Measurements from ENCODE around the gene TAS2R41. TPM values are rescaled to one million over a fixed set of nuclear protein-coding genes. Genes with fewer than 3 reads are reported as not detected.

Gene TAS2R41
- total and polyA plus RNA-seq, 5 donors from 2014 or later = 0.59 TPM; not detected in 4

- DNase-seq (peak in 1 of 3 donors; percentile 50), ATAC-seq (ENCODE audit: low read depth in 2 of 2) (peak in 1 of 2 donors; percentile 34)
- no peaks in the 10 kb centered on the region for H3K9me3 Mint-ChIP-seq
- peaks cover 28% of the 10 kb centered on the region for H3K27me3 Mint-ChIP-seq
- H3K4me3 ChIP-seq (ENCODE audit: low read depth, low read length) = no peak overlapping the region
- no peak overlapping the region for H3K4me3 Mint-ChIP-seq
- no peak overlapping the region for H3K27ac ChIP-seq (ENCODE audit: insufficient read depth, low read length, poor library complexity, severe bottlenecking)
- H3K27me3 ChIP-seq (ENCODE audit: control insufficient read depth, insufficient read depth, low read length) = no peaks in the 10 kb centered on the region
- no peaks in the 10 kb centered on the region for H3K4me1 ChIP-seq (ENCODE audit: control insufficient read depth, insufficient read depth, low read length, poor library complexity, severe bottlenecking)
- no peak overlapping the region for H3K27ac Mint-ChIP-seq
- H3K9me3 ChIP-seq (ENCODE audit: control insufficient read depth in 2 of 2, low read length in 2 of 2) = no peaks in the 10 kb centered on the region
- H3K4me1 Mint-ChIP-seq = peaks cover 4 to 26% (median 13%) of the 10 kb centered on the region in 4 donors
- peaks cover 15% of the 10 kb centered on the region for H3K36me3 Mint-ChIP-seq
- no peaks in the 10 kb centered on the region for H3K36me3 ChIP-seq (ENCODE audit: control insufficient read depth, insufficient read depth, low read length)
Observed at GRCh38 chr7:143437578-143437977, 40.1 kb upstream of the TAS2R41 start.

DNA sequence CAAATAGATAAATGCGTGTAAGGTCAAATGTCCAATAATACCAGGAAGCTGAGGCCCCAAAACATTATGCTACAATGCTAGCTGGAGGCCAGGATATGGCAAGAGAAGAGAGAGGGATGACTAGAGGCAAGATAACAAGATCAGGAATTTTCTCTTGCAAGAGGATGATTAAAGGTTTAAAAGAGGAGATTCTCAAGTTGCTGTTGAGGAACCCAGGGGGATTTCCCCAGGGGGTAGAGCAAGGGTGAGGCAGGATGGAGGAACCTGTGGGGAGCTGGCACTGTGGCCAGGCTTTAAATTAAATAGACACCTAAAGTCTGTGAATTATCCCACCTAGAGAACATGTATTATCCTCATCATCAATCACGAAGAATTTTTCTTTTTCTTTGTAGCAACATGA is 37.8 kb upstream of the TAS2R41 start:
- Mint-ChIP-seq H3K4me1 (peaks cover 4 to 26% (median 13%) of the 10 kb centered on the region in 4 donors), H3K27me3 (peaks cover 11% of the 10 kb centered on the region), H3K9me3 (no peaks in the 10 kb centered on the region), H3K4me3 (no peak overlapping the region), H3K27ac (no peak overlapping the region), H3K36me3 (peaks cover 15% of the 10 kb centered on the region)
- ATAC-seq (ENCODE audit: low read depth in 2 of 2) = no peak
- Histone ChIP-seq H3K27me3 (ENCODE audit: control insufficient read depth, insufficient read depth, low read length) (no peaks in the 10 kb centered on the region), H3K4me1 (ENCODE audit: control insufficient read depth, insufficient read depth, low read length, poor library complexity, severe bottlenecking) (no peaks in the 10 kb centered on the region), H3K36me3 (ENCODE audit: control insufficient read depth, insufficient read depth, low read length) (no peaks in the 10 kb centered on the region), H3K27ac (ENCODE audit: insufficient read depth, low read length, poor library complexity, severe bottlenecking) (no peak overlapping the region), H3K9me3 (ENCODE audit: control insufficient read depth in 2 of 2, low read length in 2 of 2) (no peaks in the 10 kb centered on the region), H3K4me3 (ENCODE audit: low read depth, low read length) (no peak overlapping the region)
- no peak for DNase-seq

DNA sequence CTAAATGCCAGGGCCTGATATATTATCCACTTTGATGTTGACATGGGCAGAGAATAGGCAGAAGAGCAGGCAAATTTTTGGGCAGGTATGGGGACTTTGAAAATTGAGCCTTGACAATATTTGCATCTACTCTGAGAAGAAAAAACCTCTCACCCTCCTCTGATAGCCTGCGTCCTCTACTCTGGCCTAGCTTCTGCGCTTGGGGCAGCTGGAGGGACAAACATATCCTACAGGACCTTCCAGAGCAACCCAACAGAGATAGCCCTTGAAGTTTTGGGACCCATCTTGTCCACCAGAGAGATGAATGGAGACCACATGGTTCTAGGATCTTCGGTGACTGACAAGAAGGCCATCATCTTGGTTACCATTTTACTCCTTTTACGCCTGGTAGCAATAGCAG is 34.5 kb upstream of the TAS2R41 start, which contains the start of gene TAS2R60:
Gene TAS2R60, plus strand, starts transcription at position 301 of the 400 bp plus-strand sequence. Its CDS starts 0 bp downstream, at position 301.
- H3K4me1 ChIP-seq (ENCODE audit: control insufficient read depth, insufficient read depth, low read length, poor library complexity, severe bottlenecking) = no peaks in the 10 kb centered on the region
- H3K36me3 ChIP-seq (ENCODE audit: control insufficient read depth, insufficient read depth, low read length) = no peaks in the 10 kb centered on the region
- H3K27me3 ChIP-seq (ENCODE audit: control insufficient read depth, insufficient read depth, low read length) = no peaks in the 10 kb centered on the region
- no peaks in the 10 kb centered on the region for H3K9me3 Mint-ChIP-seq
- no peak within 1 kb of the TSS for H3K4me3 ChIP-seq (ENCODE audit: low read depth, low read length)
- no peak within 1 kb of the TSS for H3K27ac ChIP-seq (ENCODE audit: insufficient read depth, low read length, poor library complexity, severe bottlenecking)
- no peak within 1 kb of the TSS for H3K4me3 Mint-ChIP-seq
- ATAC-seq (ENCODE audit: low read depth in 2 of 2) (no peak), DNase-seq (no peak)
- peaks cover 0 to 8% (median 3%) of the 10 kb centered on the region in 4 donors for H3K4me1 Mint-ChIP-seq
- H3K27me3 Mint-ChIP-seq = peaks cover 7% of the 10 kb centered on the region
- H3K36me3 Mint-ChIP-seq = peaks cover 12% of the 10 kb centered on the region
- H3K9me3 ChIP-seq (ENCODE audit: control insufficient read depth in 2 of 2, low read length in 2 of 2) = no peaks in the 10 kb centered on the region
- no peak within 1 kb of the TSS for H3K27ac Mint-ChIP-seq

GRCh38 chr7:143444063-143444782 is 33.5 kb upstream of the TAS2R41 start:
- H3K4me3 ChIP-seq (ENCODE audit: low read depth, low read length) = no peak overlapping the region
- DNase-seq (no peak), ATAC-seq (ENCODE audit: low read depth in 2 of 2) (no peak)
- H3K27ac ChIP-seq (ENCODE audit: insufficient read depth, low read length, poor library complexity, severe bottlenecking) = no peak overlapping the region
- no peaks in the 10 kb centered on the region for H3K9me3 ChIP-seq (ENCODE audit: control insufficient read depth in 2 of 2, low read length in 2 of 2)
- Mint-ChIP-seq H3K4me1 (peaks cover 0 to 4% (median 2%) of the 10 kb centered on the region in 4 donors), H3K27me3 (peaks cover 7% of the 10 kb centered on the region), H3K4me3 (no peak overlapping the region), H3K27ac (no peak overlapping the region), H3K9me3 (no peaks in the 10 kb centered on the region), H3K36me3 (peaks cover 8% of the 10 kb centered on the region)
- no peaks in the 10 kb centered on the region for H3K27me3 ChIP-seq (ENCODE audit: control insufficient read depth, insufficient read depth, low read length)
- H3K4me1 ChIP-seq (ENCODE audit: control insufficient read depth, insufficient read depth, low read length, poor library complexity, severe bottlenecking) = no peaks in the 10 kb centered on the region
- H3K36me3 ChIP-seq (ENCODE audit: control insufficient read depth, insufficient read depth, low read length) = no peaks in the 10 kb centered on the region

- no peak overlapping the region for H3K27ac Mint-ChIP-seq
- no peaks in the 10 kb centered on the region for H3K4me1 ChIP-seq (ENCODE audit: control insufficient read depth, insufficient read depth, low read length, poor library complexity, severe bottlenecking)
- H3K27me3 ChIP-seq (ENCODE audit: control insufficient read depth, insufficient read depth, low read length) = no peaks in the 10 kb centered on the region
- no peaks in the 10 kb centered on the region for H3K9me3 Mint-ChIP-seq
- H3K36me3 Mint-ChIP-seq = peaks cover 6% of the 10 kb centered on the region
- peaks cover 0 to 1% (median under 1%) of the 10 kb centered on the region in 4 donors for H3K4me1 Mint-ChIP-seq
- H3K27me3 Mint-ChIP-seq = peaks cover 4% of the 10 kb centered on the region
- H3K4me3 Mint-ChIP-seq = no peak overlapping the region
- ATAC-seq (ENCODE audit: low read depth in 2 of 2) = no peak
- H3K9me3 ChIP-seq (ENCODE audit: control insufficient read depth in 2 of 2, low read length in 2 of 2) = no peaks in the 10 kb centered on the region
- H3K27ac ChIP-seq (ENCODE audit: insufficient read depth, low read length, poor library complexity, severe bottlenecking) = no peak overlapping the region
- no peak for DNase-seq
- H3K4me3 ChIP-seq (ENCODE audit: low read depth, low read length) = no peak overlapping the region
- no peaks in the 10 kb centered on the region for H3K36me3 ChIP-seq (ENCODE audit: control insufficient read depth, insufficient read depth, low read length)
Observed at GRCh38 chr7:143444785-143445184, 32.9 kb upstream of the TAS2R41 start.

GRCh38 chr7:143447466-143447865 is 30.2 kb upstream of the TAS2R41 start:
- Mint-ChIP-seq H3K27me3 (no peaks in the 10 kb centered on the region), H3K4me1 (peaks cover 0 to under 1% (median 0%) of the 10 kb centered on the region in 4 donors), H3K4me3 (no peak overlapping the region), H3K27ac (no peak overlapping the region), H3K36me3 (peaks cover 4% of the 10 kb centered on the region), H3K9me3 (no peaks in the 10 kb centered on the region)
- Histone ChIP-seq H3K27ac (ENCODE audit: insufficient read depth, low read length, poor library complexity, severe bottlenecking) (no peak overlapping the region), H3K4me3 (ENCODE audit: low read depth, low read length) (no peak overlapping the region), H3K36me3 (ENCODE audit: control insufficient read depth, insufficient read depth, low read length) (no peaks in the 10 kb centered on the region), H3K27me3 (ENCODE audit: control insufficient read depth, insufficient read depth, low read length) (peaks cover 8% of the 10 kb centered on the region), H3K9me3 (ENCODE audit: control insufficient read depth in 2 of 2, low read length in 2 of 2) (no peaks in the 10 kb centered on the region), H3K4me1 (ENCODE audit: control insufficient read depth, insufficient read depth, low read length, poor library complexity, severe bottlenecking) (no peaks in the 10 kb centered on the region)
- DNase-seq (no peak), ATAC-seq (ENCODE audit: low read depth in 2 of 2) (no peak)

DNA sequence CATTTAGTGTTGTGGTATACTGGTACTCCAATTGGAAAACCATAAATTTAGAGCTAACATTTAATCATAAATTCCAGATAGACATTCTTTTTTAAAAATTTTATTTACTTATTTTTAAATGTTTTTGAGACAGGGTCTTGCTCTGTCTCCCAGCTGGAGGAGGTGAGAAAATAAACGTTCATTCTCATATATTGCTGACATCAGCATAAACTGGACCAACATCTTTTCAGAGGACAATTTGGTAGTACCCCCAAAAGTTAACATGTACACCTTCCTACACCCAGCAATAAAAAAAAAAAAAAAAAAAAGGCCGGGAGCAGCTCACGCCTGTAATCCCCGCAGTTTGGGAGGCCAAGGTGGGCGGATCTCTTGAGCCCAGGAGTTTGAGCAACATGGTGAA is 29.2 kb upstream of the TAS2R41 start:
- H3K4me3 ChIP-seq (ENCODE audit: low read depth, low read length) = no peak overlapping the region
- no peaks in the 10 kb centered on the region for H3K9me3 Mint-ChIP-seq
- no peaks in the 10 kb centered on the region for H3K36me3 ChIP-seq (ENCODE audit: control insufficient read depth, insufficient read depth, low read length)
- peaks cover 3% of the 10 kb centered on the region for H3K27me3 Mint-ChIP-seq
- no peak overlapping the region for H3K27ac Mint-ChIP-seq
- no peak overlapping the region for H3K4me3 Mint-ChIP-seq
- H3K27me3 ChIP-seq (ENCODE audit: control insufficient read depth, insufficient read depth, low read length) = peaks cover 8% of the 10 kb centered on the region
- H3K36me3 Mint-ChIP-seq = peaks cover 4% of the 10 kb centered on the region
- no peak overlapping the region for H3K27ac ChIP-seq (ENCODE audit: insufficient read depth, low read length, poor library complexity, severe bottlenecking)
- DNase-seq (no peak), ATAC-seq (ENCODE audit: low read depth in 2 of 2) (no peak)
- H3K4me1 Mint-ChIP-seq = peaks cover 0 to 3% (median 1%) of the 10 kb centered on the region in 4 donors
- H3K4me1 ChIP-seq (ENCODE audit: control insufficient read depth, insufficient read depth, low read length, poor library complexity, severe bottlenecking) = no peaks in the 10 kb centered on the region
- no peaks in the 10 kb centered on the region for H3K9me3 ChIP-seq (ENCODE audit: control insufficient read depth in 2 of 2, low read length in 2 of 2)

- Histone ChIP-seq H3K4me1 (ENCODE audit: control insufficient read depth, insufficient read depth, low read length, poor library complexity, severe bottlenecking) (no peaks in the 10 kb centered on the region), H3K9me3 (ENCODE audit: control insufficient read depth in 2 of 2, low read length in 2 of 2) (no peaks in the 10 kb centered on the region), H3K27ac (ENCODE audit: insufficient read depth, low read length, poor library complexity, severe bottlenecking) (no peak overlapping the region), H3K36me3 (ENCODE audit: control insufficient read depth, insufficient read depth, low read length) (no peaks in the 10 kb centered on the region), H3K4me3 (ENCODE audit: low read depth, low read length) (no peak overlapping the region), H3K27me3 (ENCODE audit: control insufficient read depth, insufficient read depth, low read length) (peaks cover 8% of the 10 kb centered on the region)
- Mint-ChIP-seq H3K9me3 (no peaks in the 10 kb centered on the region), H3K27me3 (peaks cover 10% of the 10 kb centered on the region), H3K4me1 (peaks cover 0 to 3% (median 1%) of the 10 kb centered on the region in 4 donors), H3K27ac (no peak overlapping the region), H3K36me3 (peaks cover 4% of the 10 kb centered on the region), H3K4me3 (no peak overlapping the region)
- ATAC-seq (ENCODE audit: low read depth in 2 of 2) (no peak), DNase-seq (no peak)
Observed at GRCh38 chr7:143449793-143450192, 27.9 kb upstream of the TAS2R41 start.
